CD4-positive, CD25-positive, alpha-beta regulatory T cell (primary cell): ENCODE measurements around the gene FOXO6. TPM values are rescaled to one million over a fixed set of nuclear protein-coding genes. Genes with fewer than 3 reads are reported as not detected.

Experiments
- ATAC-seq, 2 donors: fragments of 150-1000 bp; cut with Tn5 transposase; one replicate each; pipeline ENCODE4 v1.10.0; 2021; ENCODE audit warnings: low read depth in 2 of 2, moderate number of reproducible peaks in 2 of 2, moderate library complexity in 1 of 2
- DNase-seq, 3 donors: peaks; one replicate each; pipeline versions ENCODE4 v3.0.0 to v3.0.0-alpha.2; 2012 to 2022; ENCODE audit warnings: mixed read lengths in 1 of 3
- H3K27ac ChIP-seq: one replicate; pipeline ENCODE4 v1.7.0; 2013; ENCODE audit warnings: mild to moderate bottlenecking, low read length; ENCODE audit not compliant: insufficient read depth, poor library complexity, severe bottlenecking
- H3K27me3 ChIP-seq: one replicate; pipeline ENCODE4 v1.7.0; 2013; ENCODE audit warnings: low read length; ENCODE audit not compliant: control insufficient read depth, insufficient read depth
- H3K36me3 ChIP-seq: one replicate; pipeline ENCODE4 v1.7.0; 2013; ENCODE audit warnings: mild to moderate bottlenecking, low read length, moderate library complexity; ENCODE audit not compliant: control insufficient read depth, insufficient read depth
- H3K4me1 ChIP-seq: 2 replicates; pipeline ENCODE4 v1.7.0; 2013; ENCODE audit warnings: mild to moderate bottlenecking, low read length; ENCODE audit not compliant: insufficient read depth, control insufficient read depth, poor library complexity, severe bottlenecking
- H3K4me3 ChIP-seq: one replicate; pipeline ENCODE4 v1.7.0; 2013; ENCODE audit warnings: low read depth, mild to moderate bottlenecking, low read length, moderate library complexity
- H3K9me3 ChIP-seq, 2 experiments: 1 replicate in 1 of 2; 2 replicates in 1 of 2; pipeline ENCODE4 v1.7.0; 2013; ENCODE audit warnings: low read length in 2 of 2, mild to moderate bottlenecking in 1 of 2, moderate library complexity in 1 of 2; ENCODE audit not compliant: control insufficient read depth in 2 of 2
- H3K27ac Mint-ChIP-seq, 3 donors: one replicate each; pipeline ENCODE4 v1.8.0; 2020 to 2022; ENCODE audit warnings: mild to moderate bottlenecking in 3 of 3, mixed read lengths in 3 of 3, moderate library complexity in 2 of 3
- H3K27me3 Mint-ChIP-seq: one replicate; pipeline ENCODE4 v1.8.0; 2022; ENCODE audit warnings: mild to moderate bottlenecking, mixed read lengths
- H3K36me3 Mint-ChIP-seq: one replicate; pipeline ENCODE4 v1.8.0; 2020; ENCODE audit warnings: mixed read lengths
- H3K4me1 Mint-ChIP-seq, 4 donors: one replicate each; pipeline ENCODE4 v1.8.0; 2020 to 2022; ENCODE audit warnings: mixed read lengths in 4 of 4, mild to moderate bottlenecking in 1 of 4
- H3K4me3 Mint-ChIP-seq, 4 donors: one replicate each; pipeline ENCODE4 v1.8.0; 2020 to 2022; ENCODE audit warnings: mild to moderate bottlenecking in 4 of 4, mixed read lengths in 4 of 4, moderate library complexity in 3 of 4
- H3K9me3 Mint-ChIP-seq, 7 donors: one replicate each; pipeline ENCODE4 v1.8.0; 2020 to 2022; ENCODE audit warnings: mixed read lengths in 7 of 7, mild to moderate bottlenecking in 3 of 7, moderate library complexity in 2 of 7
- polyA plus RNA-seq, 4 donors: library from polyadenylated mRNA; unstranded; fragments of 300-500 nt; fragmentation: Illumina TruSeq; gene quantifications; one replicate each; pipeline ENCODE4 v1.2.3, GENCODE V29; 2021
- total RNA-seq: library from RNA; stranded (reverse); gene quantifications from one replicate; pipeline ENCODE4 v1.2.3, GENCODE V29; 2022

FOXO6 gene
- total and polyA plus RNA-seq, 5 donors from 2014 or later, result 0.91 TPM; not detected in 4

GRCh38 chr1:41318135-41318534 is 43.1 kb upstream of the FOXO6 start:
- Histone ChIP-seq H3K27me3 (peaks cover 4% of the 10 kb centered on the region), H3K27ac (no peak overlapping the region), H3K36me3 (no peaks in the 10 kb centered on the region), H3K4me1 (no peaks in the 10 kb centered on the region), H3K9me3 (no peaks in the 10 kb centered on the region), H3K4me3 (no peak overlapping the region)
- no peaks in the 10 kb centered on the region for H3K36me3 Mint-ChIP-seq
- H3K27ac Mint-ChIP-seq, result peak overlapping the region in 1 of 3 donors; percentile 54
- no peak for ATAC-seq
- H3K27me3 Mint-ChIP-seq, result peaks cover 15% of the 10 kb centered on the region
- H3K4me3 Mint-ChIP-seq, result no peak overlapping the region
- no peaks in the 10 kb centered on the region for H3K4me1 Mint-ChIP-seq
- no peaks in the 10 kb centered on the region for H3K9me3 Mint-ChIP-seq
- DNase-seq, result no peak

- ATAC-seq (no peak), DNase-seq (no peak)
- no peaks in the 10 kb centered on the region for H3K4me1 Mint-ChIP-seq
Observed at GRCh38 chr1:41319106-41319755, 42.0 kb upstream of the FOXO6 start.

GRCh38 chr1:41319807-41320711 is 41.2 kb upstream of the FOXO6 start:
- H3K27me3 ChIP-seq, result peaks cover 2% of the 10 kb centered on the region
- H3K4me1 ChIP-seq, result no peaks in the 10 kb centered on the region
- no peaks in the 10 kb centered on the region for H3K9me3 ChIP-seq
- H3K36me3 Mint-ChIP-seq, result no peaks in the 10 kb centered on the region
- peaks cover 3% of the 10 kb centered on the region for H3K27me3 Mint-ChIP-seq
- H3K9me3 Mint-ChIP-seq, result no peaks in the 10 kb centered on the region
- no peaks in the 10 kb centered on the region for H3K4me1 Mint-ChIP-seq
- DNase-seq (no peak), ATAC-seq (no peak)
- H3K4me3 Mint-ChIP-seq, result no peak overlapping the region
- H3K36me3 ChIP-seq, result no peaks in the 10 kb centered on the region
- no peak overlapping the region for H3K27ac ChIP-seq
- no peak overlapping the region for H3K4me3 ChIP-seq
- H3K27ac Mint-ChIP-seq, result no peak overlapping the region

More at GRCh38 chr1:41319106-41319755, 42.0 kb upstream of the FOXO6 start:
- H3K27ac ChIP-seq, result no peak overlapping the region
- no peaks in the 10 kb centered on the region for H3K9me3 Mint-ChIP-seq
- no peaks in the 10 kb centered on the region for H3K36me3 Mint-ChIP-seq
- H3K27ac Mint-ChIP-seq, result peak overlapping the region in 1 of 3 donors; percentile 0
- H3K4me3 ChIP-seq, result no peak overlapping the region
- peaks cover 2% of the 10 kb centered on the region for H3K27me3 ChIP-seq
- no peaks in the 10 kb centered on the region for H3K4me1 ChIP-seq
- no peaks in the 10 kb centered on the region for H3K36me3 ChIP-seq
- no peak overlapping the region for H3K4me3 Mint-ChIP-seq
- no peaks in the 10 kb centered on the region for H3K9me3 ChIP-seq
- peaks cover 7% of the 10 kb centered on the region for H3K27me3 Mint-ChIP-seq

GRCh38 chr1:41320895-41321676 is 40.1 kb upstream of the FOXO6 start:
- Mint-ChIP-seq H3K36me3 (no peaks in the 10 kb centered on the region), H3K27me3 (no peaks in the 10 kb centered on the region)

GRCh38 chr1:41322101-41322661 is 39.1 kb upstream of the FOXO6 start:
- no peak overlapping the region for H3K27ac ChIP-seq
- H3K9me3 ChIP-seq, result no peaks in the 10 kb centered on the region
- H3K36me3 ChIP-seq, result no peaks in the 10 kb centered on the region
- no peak overlapping the region for H3K4me3 ChIP-seq
- DNase-seq (no peak), ATAC-seq (no peak)
- Mint-ChIP-seq H3K9me3 (no peaks in the 10 kb centered on the region), H3K4me1 (no peaks in the 10 kb centered on the region), H3K36me3 (no peaks in the 10 kb centered on the region), H3K27me3 (no peaks in the 10 kb centered on the region), H3K27ac (no peak overlapping the region), H3K4me3 (no peak overlapping the region)
- peaks cover 2% of the 10 kb centered on the region for H3K27me3 ChIP-seq
- no peaks in the 10 kb centered on the region for H3K4me1 ChIP-seq

More at GRCh38 chr1:41320895-41321676, 40.1 kb upstream of the FOXO6 start:
- H3K27ac ChIP-seq, result no peak overlapping the region
- no peaks in the 10 kb centered on the region for H3K4me1 ChIP-seq
- DNase-seq, result no peak
- H3K4me3 ChIP-seq, result no peak overlapping the region
- no peaks in the 10 kb centered on the region for H3K9me3 ChIP-seq
- H3K36me3 ChIP-seq, result no peaks in the 10 kb centered on the region
- Mint-ChIP-seq H3K4me3 (no peak overlapping the region), H3K4me1 (no peaks in the 10 kb centered on the region), H3K9me3 (no peaks in the 10 kb centered on the region), H3K27ac (no peak overlapping the region)
- H3K27me3 ChIP-seq, result peaks cover 2% of the 10 kb centered on the region
- no peak for ATAC-seq

GRCh38 chr1:41322835-41323234 is 38.4 kb upstream of the FOXO6 start:
- DNase-seq (peak in 1 of 3 donors; percentile 10), ATAC-seq (no peak)
- Histone ChIP-seq H3K4me3 (no peak overlapping the region), H3K36me3 (no peaks in the 10 kb centered on the region), H3K4me1 (no peaks in the 10 kb centered on the region), H3K27ac (no peak overlapping the region), H3K27me3 (peaks cover 2% of the 10 kb centered on the region), H3K9me3 (no peaks in the 10 kb centered on the region)
- H3K4me1 Mint-ChIP-seq, result no peaks in the 10 kb centered on the region
- H3K27me3 Mint-ChIP-seq, result no peaks in the 10 kb centered on the region
- H3K36me3 Mint-ChIP-seq, result no peaks in the 10 kb centered on the region
- no peaks in the 10 kb centered on the region for H3K9me3 Mint-ChIP-seq
- no peak overlapping the region for H3K27ac Mint-ChIP-seq
- no peak overlapping the region for H3K4me3 Mint-ChIP-seq

GRCh38 chr1:41323243-41323642 is 38.0 kb upstream of the FOXO6 start:
- no peak for ATAC-seq
- no peak overlapping the region for H3K4me3 ChIP-seq
- Mint-ChIP-seq H3K27me3 (no peaks in the 10 kb centered on the region), H3K4me3 (no peak overlapping the region), H3K9me3 (no peaks in the 10 kb centered on the region), H3K36me3 (no peaks in the 10 kb centered on the region), H3K27ac (no peak overlapping the region), H3K4me1 (no peaks in the 10 kb centered on the region)
- no peak for DNase-seq
- peaks cover 2% of the 10 kb centered on the region for H3K27me3 ChIP-seq
- no peaks in the 10 kb centered on the region for H3K36me3 ChIP-seq
- no peaks in the 10 kb centered on the region for H3K9me3 ChIP-seq
- no peak overlapping the region for H3K27ac ChIP-seq
- no peaks in the 10 kb centered on the region for H3K4me1 ChIP-seq
